Right lobe of liver (tissue), 6 donors: ENCODE measurements around the gene GEMIN4. TPM values are rescaled to one million over a fixed set of nuclear protein-coding genes. Genes with fewer than 3 reads are reported as not detected.

Experiments
- ATAC-seq, 4 donors: fragments of 200-7000 bp; cut with Tn5 transposase; one replicate each; pipeline ENCODE4 v1.9.1; 2020; ENCODE audit warnings: mild to moderate bottlenecking in 4 of 4, moderate library complexity in 4 of 4
- DNase-seq, 3 donors: peaks; one replicate each; pipeline ENCODE4 v3.0.0-alpha.2; 2020
- H3K27ac ChIP-seq, 3 donors: fragments of 200-600 bp; one replicate each; pipeline ENCODE4 v1.8.0; 2022
- H3K27me3 ChIP-seq, 2 donors: fragments of 200-600 bp; one replicate each; pipeline ENCODE4 v1.8.0; 2022
- H3K36me3 ChIP-seq, 4 donors: fragments of 200-600 bp; sonication (generic) in 1 of 4; one replicate each; pipeline versions ENCODE4 v1.5.1 to v1.8.0; 2017 to 2022; ENCODE audit warnings: control low read depth in 1 of 4
- H3K4me1 ChIP-seq, 4 donors: fragments of 200-600 bp; sonication (generic) in 1 of 4; one replicate each; pipeline versions ENCODE4 v1.5.1 to v1.8.0; 2017 to 2022; ENCODE audit warnings: control low read depth in 1 of 4
- H3K4me3 ChIP-seq, 3 donors: fragments of 200-600 bp; one replicate each; pipeline ENCODE4 v1.8.0; 2022
- H3K9me3 ChIP-seq, 4 donors: fragments of 200-600 bp; sonication (generic) in 1 of 4; one replicate each; pipeline versions ENCODE4 v1.5.1 to v1.8.0; 2017 to 2022; ENCODE audit warnings: control low read depth in 1 of 4
- CTCF ChIP-seq, 4 donors: fragments of 200-600 bp in 3 of 4; fragments of 450-650 bp in 1 of 4; IDR thresholded peaks; one replicate each; pipeline versions ENCODE4 v1.5.1 to v1.8.0; 2016 to 2022; ENCODE audit warnings: antibody characterized with exemption in 4 of 4, mild to moderate bottlenecking in 2 of 4
- POLR2A ChIP-seq: fragments of 450-650 bp; IDR thresholded peaks from one replicate; pipeline ENCODE4 v1.6.1; 2017; ENCODE audit warnings: antibody characterized with exemption, mild to moderate bottlenecking
- WGBS: methylation state at CpG from one replicate; pipeline ENCODE4 v1.1.6; 2018; ENCODE audit warnings: low coverage, low lambda C conversion rate; ENCODE audit not compliant: insufficient coverage; ENCODE audit errors: missing lambda C conversion rate; 5-methylcytosine and 5-hydroxymethylcytosine counted together
- intact Hi-C, 2 donors: fragments of 100-400 bp; cut with DNase I; formaldehyde crosslinking; loops; one replicate each; pipeline versions ENCODE4 v1.11.2 to v1.14.1; 2022
- total RNA-seq, 6 experiments: library from RNA; depleted of rRNA in 2 of 6; stranded (reverse); fragments of >200 nt in 2 of 6; fragmentation: NEBNext Ultra II Directional in 3 of 6; extraction: Animal tissue kit (Norgen Biotek cat#: 25700) in 3 of 6; gene quantifications; one replicate each; pipeline versions ENCODE4 v1.1.0 to v1.2.4, GENCODE V29; 2016 to 2023
- donor health status: DM: no; HTN: yes; CAD: no.
- donor health status: DM: no; HTN: no; CAD: no.
- donor health status: DM: no; HTN: no; CAD: no.
- donor health status: DM: no; HTN: yes; CAD: no.
- donor health status: DM: no; HTN: yes; CAD: no.

Gene GEMIN4
- total RNA-seq, 6 experiments from 2014 or later, result 7.1 to 10.1 (median 8.0) TPM

GRCh38 chr17:721540-721937 lies 30.5 kb downstream of the GEMIN4 start:
- WGBS, result 65% methylated on average over 4 of the region's 5 CpGs
- Histone ChIP-seq H3K36me3 (no peaks in the 10 kb centered on the region), H3K27me3 (no peaks in the 10 kb centered on the region), H3K27ac (no peak overlapping the region), H3K9me3 (no peaks in the 10 kb centered on the region), H3K4me1 (peaks cover 0 to 7% (median 3%) of the 10 kb centered on the region in 4 donors), H3K4me3 (no peak overlapping the region)
- ATAC-seq (no peak), DNase-seq (no peak)
- TF ChIP-seq CTCF (IDR thresholded peaks at IDR 0.05) (no peak), POLR2A (no peak)
- intact Hi-C loops, result no loop called here

DNA sequence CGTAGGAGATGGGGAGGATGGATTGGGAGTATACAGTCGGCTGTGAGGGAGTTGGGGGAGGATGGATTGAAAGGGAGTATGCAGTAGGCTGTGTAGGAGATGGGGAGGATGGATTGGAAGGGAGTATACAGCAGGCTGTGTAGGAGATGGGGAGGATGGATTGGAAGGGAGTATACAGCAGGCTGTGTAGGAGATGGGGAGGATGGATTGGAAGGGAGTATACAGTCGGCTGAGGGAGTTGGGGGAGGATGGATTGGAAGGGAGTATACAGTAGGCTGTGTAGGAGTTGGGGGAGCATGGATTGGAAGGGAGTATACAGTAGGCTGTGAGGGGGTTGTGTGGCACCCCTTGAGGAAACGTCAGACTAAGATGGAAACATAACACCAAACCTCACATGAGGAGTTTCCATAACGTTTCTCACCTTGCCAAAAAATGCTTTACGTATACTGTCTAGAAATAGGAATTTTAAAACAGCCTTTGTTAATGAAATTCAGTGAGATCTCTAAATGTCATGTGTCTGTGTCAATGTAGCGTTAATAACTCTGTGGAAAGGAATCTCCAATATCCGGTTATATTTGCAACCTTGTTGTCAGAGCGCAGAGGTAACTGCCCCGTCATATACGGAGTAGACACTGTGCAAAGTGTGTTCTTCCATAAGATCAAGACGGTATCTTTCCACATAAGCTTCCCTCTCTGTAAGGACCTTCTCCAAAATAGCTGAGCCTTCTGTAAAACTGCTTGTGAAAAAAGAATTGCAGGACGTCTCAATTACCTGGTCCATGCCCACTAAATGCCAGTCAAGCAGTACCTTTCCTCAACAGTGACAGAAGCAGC lies 31.1 kb downstream of the GEMIN4 start:
- 78% methylated on average over 12 of the region's 13 CpGs for WGBS
- Histone ChIP-seq H3K4me3 (no peak overlapping the region), H3K4me1 (peaks cover 0 to 12% (median 6%) of the 10 kb centered on the region in 4 donors), H3K9me3 (no peaks in the 10 kb centered on the region), H3K27ac (no peak overlapping the region), H3K27me3 (no peaks in the 10 kb centered on the region), H3K36me3 (no peaks in the 10 kb centered on the region)
- no peak for DNase-seq
- TF ChIP-seq POLR2A (no peak), CTCF (IDR thresholded peaks at IDR 0.05) (no peak)
- intact Hi-C loops, result no loop called here
- ATAC-seq, result no peak

GRCh38 chr17:718075-718474 lies 34.0 kb downstream of the GEMIN4 start:
- no peak overlapping the region for H3K27ac ChIP-seq
- intact Hi-C loops, result no loop called here
- no peak overlapping the region for H3K4me3 ChIP-seq
- DNase-seq (no peak), ATAC-seq (no peak)
- no peaks in the 10 kb centered on the region for H3K36me3 ChIP-seq
- H3K4me1 ChIP-seq, result peaks cover 0 to 23% (median 11%) of the 10 kb centered on the region in 4 donors
- no peaks in the 10 kb centered on the region for H3K27me3 ChIP-seq
- TF ChIP-seq CTCF (IDR thresholded peaks at IDR 0.05) (no peak), POLR2A (no peak)
- no peaks in the 10 kb centered on the region for H3K9me3 ChIP-seq
- 87% methylated on average over 5 of the region's 5 CpGs for WGBS

- peaks cover 0 to 27% (median 9%) of the 10 kb centered on the region in 4 donors for H3K36me3 ChIP-seq
- no peaks in the 10 kb centered on the region for H3K27me3 ChIP-seq
- no peak for DNase-seq
- intact Hi-C loops, result loop anchor here in 1 of 2 donors (5.0 kb wide), 1 partner anchor 291 kb away; no protein-coding TSS in a partner anchor
- H3K9me3 ChIP-seq, result no peaks in the 10 kb centered on the region
- H3K4me1 ChIP-seq, result peaks cover 0 to 5% (median 0%) of the 10 kb centered on the region in 4 donors
- WGBS, result 27% methylated on average over 3 of the region's 5 CpGs
- H3K27ac ChIP-seq, result no peak overlapping the region
- H3K4me3 ChIP-seq, result no peak overlapping the region
- TF ChIP-seq POLR2A, result no peak
- no peak for TF ChIP-seq CTCF (IDR thresholded peaks at IDR 0.05)
- ATAC-seq, result no peak
Observed at GRCh38 chr17:708132-708531, 43.9 kb downstream of the GEMIN4 start.
